ENCODE results near the gene BAMBI. TPM values are rescaled to one million over a fixed set of nuclear protein-coding genes. Genes with fewer than 3 reads are reported as not detected.

The BAMBI gene
- total and polyA plus RNA-seq, 2 of the 8 experiments (the other 6 are each of a cell fraction or from before 2014, with no cell fraction given) = 5.6 to 26.4 TPM

GRCh38 chr10:28717656-28718201, 40.4 kb downstream of the BAMBI start:
- Histone ChIP-seq H3K4me1 (replicated peaks in 1 of 4; ENCODE audit: control insufficient read depth in 3 of 4, insufficient read depth in 4 of 4, low read length in 3 of 4) (peaks cover 0 to 7% (median 4%) of the 10 kb centered on the region in 4 experiments; a peak in 5 of 7 replicates), H4K91ac (replicated peaks; ENCODE audit: insufficient read length, low read length) (no peak overlapping the region), H3K23me2 (ENCODE audit: low read depth, low read length) (peaks cover 6% of the 10 kb centered on the region; the same call in 1 of the 2 replicates), H3K56ac (replicated peaks; ENCODE audit: insufficient read length, low read depth, low read length) (no peak overlapping the region), H2AK5ac (ENCODE audit: low read depth, low read length) (no peak overlapping the region), H2BK20ac (ENCODE audit: low read length) (no peak overlapping the region), H3K23ac (ENCODE audit: insufficient read length) (no peak overlapping the region), H2BK12ac (ENCODE audit: low read depth, low read length) (no peak overlapping the region), H3K9me3 (ENCODE audit: insufficient read depth in 2 of 2, low read depth in 1 of 2, low read length in 1 of 2) (no peaks in the 10 kb centered on the region), H3K79me1 (ENCODE audit: low read depth, low read length) (no peaks in the 10 kb centered on the region), H4K8ac (ENCODE audit: extremely low read depth, insufficient read depth, low read length) (no peak overlapping the region), H3K14ac (ENCODE audit: insufficient read length) (no peak overlapping the region), H3K27ac (ENCODE audit: low read depth, low read length) (no peak overlapping the region), H3K4ac (replicated peaks; ENCODE audit: insufficient read length, low read depth, low read length) (no peak overlapping the region), H3K27me3 (replicated peaks in 1 of 4; ENCODE audit: control insufficient read depth in 3 of 4, extremely low read depth in 1 of 4, insufficient read depth in 3 of 4, low read length in 3 of 4) (peaks cover 0 to 5% (median 3%) of the 10 kb centered on the region in 4 experiments; a peak in 3 of 7 replicates), H3K79me2 (ENCODE audit: control insufficient read depth in 1 of 2, insufficient read depth in 2 of 2, low read length in 2 of 2) (no peaks in the 10 kb centered on the region), H4K5ac (ENCODE audit: insufficient read length, low read depth, low read length) (no peak overlapping the region), H3K9ac (replicated peaks in 1 of 4; ENCODE audit: extremely low read depth in 1 of 4, low read depth in 3 of 4, low read length in 3 of 4) (no peak overlapping the region), H3K36me3 (ENCODE audit: control insufficient read depth in 2 of 4, insufficient read depth in 4 of 4, low read length in 3 of 4) (no peaks in the 10 kb centered on the region), H3K4me3 (ENCODE audit: extremely low read depth in 1 of 4, insufficient read depth in 2 of 4, low read depth in 3 of 4, low read length in 4 of 4) (no peak overlapping the region), H2AFZ (ENCODE audit: low read length) (no peak overlapping the region), H2BK120ac (replicated peaks; ENCODE audit: low read depth, low read length) (no peak overlapping the region), H2BK15ac (ENCODE audit: low read length) (no peak overlapping the region), H2BK5ac (ENCODE audit: low read depth, low read length) (no peak overlapping the region), H3K18ac (ENCODE audit: extremely low read depth, low read length) (no peak overlapping the region), H4K20me1 (replicated peaks in 1 of 2; ENCODE audit: control insufficient read depth in 1 of 2, insufficient read depth in 2 of 2, low read length in 2 of 2) (no peaks in the 10 kb centered on the region), H3K4me2 (ENCODE audit: insufficient read depth in 1 of 2, low read depth in 2 of 2, low read length in 2 of 2) (no peak overlapping the region)
- TF ChIP-seq GABPA (IDR thresholded peaks at IDR 0.05; ENCODE audit: borderline replicate concordance, insufficient read depth, low read length) (no peak), POLR2AphosphoS5 (IDR thresholded peaks at IDR 0.05; ENCODE audit: low read depth, low read length) (no peak), YY1 (IDR thresholded peaks at IDR 0.05; ENCODE audit: low read depth, low read length) (no peak), ATF2 (IDR thresholded peaks at IDR 0.05; ENCODE audit: low read length) (no peak), BACH1 (IDR thresholded peaks at IDR 0.05; ENCODE audit: low read length) (no peak), SIX5 (IDR thresholded peaks at IDR 0.05; ENCODE audit: low read depth, low read length) (no peak)
- ChIA-PET POLR2A (ENCODE audit: partially characterized antibody) (no interaction called here), CTCF (ENCODE audit: partially characterized antibody) (no interaction called here)
- FAIRE-seq = no peak
- 93% methylated on average over 3 of the region's 3 CpGs; no CpG with 5 or more reads in 1 of the 2 experiments for WGBS, 2 experiments (ENCODE audit: extremely low coverage in 1 of 2, insufficient coverage in 1 of 2, insufficient read length in 1 of 2, insufficient replicate concordance in 2 of 2, low coverage in 1 of 2, low lambda C conversion rate in 2 of 2, missing lambda C conversion rate in 1 of 2)
- DNase-seq (ENCODE audit: low read depth in 1 of 2, low spot score in 2 of 2) = no peak

Measured in H1 (cell line).